Measurements from ENCODE around the gene B4GALNT4. TPM values are rescaled to one million over a fixed set of nuclear protein-coding genes. Genes with fewer than 3 reads are reported as not detected.
"Not testable (repeated sequence)": the region's sequence is repeated elsewhere in the genome, so short reads cannot be mapped to it uniquely, and the experiment has no call there.

B4GALNT4 gene
- total RNA-seq, 2 donors from 2014 or later = 0.39 TPM; not detected in 1

DNA sequence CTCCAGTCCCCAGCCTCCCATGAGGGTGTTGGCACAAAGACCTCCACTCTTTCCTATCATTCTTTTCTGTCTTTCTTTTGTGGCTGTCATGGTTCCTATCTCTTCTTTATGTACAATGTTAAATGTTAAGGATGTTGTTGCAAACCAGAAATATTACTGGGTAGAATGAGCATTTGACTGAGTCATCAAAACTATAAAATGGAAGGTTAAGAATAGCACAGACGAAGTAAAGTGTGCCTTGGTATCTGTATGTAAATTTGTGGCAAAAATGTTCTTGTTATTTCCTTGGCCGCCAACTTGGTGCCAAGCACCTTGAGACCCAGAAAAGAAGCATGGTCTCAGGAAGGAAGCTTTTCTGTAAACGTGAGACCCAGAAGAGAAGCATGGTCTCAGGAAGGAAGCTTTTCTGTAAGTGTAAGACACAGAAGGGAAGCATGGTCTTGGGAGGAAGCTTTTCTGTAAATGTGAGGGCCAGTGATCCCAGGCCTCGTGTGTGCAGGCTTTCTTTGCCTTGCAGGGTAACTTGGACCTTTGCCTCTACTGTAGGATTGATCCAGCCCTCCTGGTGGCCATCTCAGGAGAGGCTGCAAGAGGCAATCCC, 18.0 kb downstream of the B4GALNT4 start:
- H3K27me3 ChIP-seq = no peaks in the 10 kb centered on the region
- peaks cover 0 to 11% of the 10 kb centered on the region in 2 donors for H3K9me3 ChIP-seq
- H3K36me3 ChIP-seq = no peaks in the 10 kb centered on the region
- H3K4me3 ChIP-seq = no peak overlapping the region
- no peak overlapping the region for H3K27ac ChIP-seq
- TF ChIP-seq, protein P1, sequence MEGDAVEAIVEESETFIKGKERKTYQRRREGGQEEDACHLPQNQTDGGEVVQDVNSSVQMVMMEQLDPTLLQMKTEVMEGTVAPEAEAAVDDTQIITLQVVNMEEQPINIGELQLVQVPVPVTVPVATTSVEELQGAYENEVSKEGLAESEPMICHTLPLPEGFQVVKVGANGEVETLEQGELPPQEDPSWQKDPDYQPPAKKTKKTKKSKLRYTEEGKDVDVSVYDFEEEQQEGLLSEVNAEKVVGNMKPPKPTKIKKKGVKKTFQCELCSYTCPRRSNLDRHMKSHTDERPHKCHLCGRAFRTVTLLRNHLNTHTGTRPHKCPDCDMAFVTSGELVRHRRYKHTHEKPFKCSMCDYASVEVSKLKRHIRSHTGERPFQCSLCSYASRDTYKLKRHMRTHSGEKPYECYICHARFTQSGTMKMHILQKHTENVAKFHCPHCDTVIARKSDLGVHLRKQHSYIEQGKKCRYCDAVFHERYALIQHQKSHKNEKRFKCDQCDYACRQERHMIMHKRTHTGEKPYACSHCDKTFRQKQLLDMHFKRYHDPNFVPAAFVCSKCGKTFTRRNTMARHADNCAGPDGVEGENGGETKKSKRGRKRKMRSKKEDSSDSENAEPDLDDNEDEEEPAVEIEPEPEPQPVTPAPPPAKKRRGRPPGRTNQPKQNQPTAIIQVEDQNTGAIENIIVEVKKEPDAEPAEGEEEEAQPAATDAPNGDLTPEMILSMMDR (IDR thresholded peaks at IDR 0.05) = no peak
- DNase-seq (ENCODE audit: low spot score) = no peak
- no peaks in the 10 kb centered on the region for H3K4me1 ChIP-seq

DNA sequence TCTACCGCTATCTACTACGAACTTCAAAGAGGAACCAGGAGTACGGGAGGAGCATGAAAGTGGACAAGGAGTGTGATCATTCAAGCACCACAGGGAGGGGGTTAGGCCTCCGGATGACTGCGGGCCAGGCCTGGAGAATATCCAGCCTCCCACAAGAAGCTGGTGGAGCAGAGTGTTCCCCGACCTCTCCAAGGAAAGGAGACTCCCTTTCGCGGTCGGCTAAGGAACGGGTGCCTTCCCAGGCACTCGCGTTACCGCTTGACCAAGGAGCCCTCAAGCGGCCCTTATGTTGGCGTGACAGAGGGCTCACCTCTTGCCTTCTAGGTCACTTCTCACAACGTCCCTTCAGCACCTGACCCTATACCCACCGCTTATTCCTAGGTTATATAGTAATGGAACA, 20.1 kb downstream of the B4GALNT4 start:
- not testable (repeated sequence) for H3K4me1 ChIP-seq; H3K27ac ChIP-seq; H3K4me3 ChIP-seq; H3K27me3 ChIP-seq; DNase-seq (ENCODE audit: low spot score); H3K36me3 ChIP-seq
- H3K9me3 ChIP-seq = peaks cover 0 to 11% of the 10 kb centered on the region in 2 donors

DNA sequence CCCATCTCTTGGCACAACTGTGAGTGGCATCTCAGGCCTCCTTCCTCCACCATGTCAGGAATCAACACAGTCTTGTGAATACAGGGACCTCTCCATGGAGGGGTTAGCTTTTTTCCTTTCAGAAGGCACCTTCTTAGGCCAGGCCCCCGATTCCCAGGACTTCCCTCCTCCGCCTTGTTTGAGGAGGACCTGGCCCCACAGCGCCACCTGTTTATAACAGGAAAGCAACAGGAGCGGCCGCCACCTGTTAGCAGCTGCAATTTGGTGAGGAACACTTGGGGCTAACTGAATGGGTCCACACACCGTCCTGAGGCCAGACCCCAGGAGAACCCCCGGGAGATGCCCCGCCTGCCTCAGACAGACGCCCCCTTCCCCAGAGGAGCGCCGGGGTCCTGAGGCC, 20.9 kb downstream of the B4GALNT4 start:
- H3K36me3 ChIP-seq = no peaks in the 10 kb centered on the region
- no peak for DNase-seq (ENCODE audit: low spot score)
- H3K27me3 ChIP-seq = no peaks in the 10 kb centered on the region
- H3K9me3 ChIP-seq = peaks cover 0 to 11% of the 10 kb centered on the region in 2 donors
- no peaks in the 10 kb centered on the region for H3K4me1 ChIP-seq
- TF ChIP-seq, protein P1 (IDR thresholded peaks at IDR 0.05) = no peak
- no peak overlapping the region for H3K27ac ChIP-seq
- no peak overlapping the region for H3K4me3 ChIP-seq

DNA sequence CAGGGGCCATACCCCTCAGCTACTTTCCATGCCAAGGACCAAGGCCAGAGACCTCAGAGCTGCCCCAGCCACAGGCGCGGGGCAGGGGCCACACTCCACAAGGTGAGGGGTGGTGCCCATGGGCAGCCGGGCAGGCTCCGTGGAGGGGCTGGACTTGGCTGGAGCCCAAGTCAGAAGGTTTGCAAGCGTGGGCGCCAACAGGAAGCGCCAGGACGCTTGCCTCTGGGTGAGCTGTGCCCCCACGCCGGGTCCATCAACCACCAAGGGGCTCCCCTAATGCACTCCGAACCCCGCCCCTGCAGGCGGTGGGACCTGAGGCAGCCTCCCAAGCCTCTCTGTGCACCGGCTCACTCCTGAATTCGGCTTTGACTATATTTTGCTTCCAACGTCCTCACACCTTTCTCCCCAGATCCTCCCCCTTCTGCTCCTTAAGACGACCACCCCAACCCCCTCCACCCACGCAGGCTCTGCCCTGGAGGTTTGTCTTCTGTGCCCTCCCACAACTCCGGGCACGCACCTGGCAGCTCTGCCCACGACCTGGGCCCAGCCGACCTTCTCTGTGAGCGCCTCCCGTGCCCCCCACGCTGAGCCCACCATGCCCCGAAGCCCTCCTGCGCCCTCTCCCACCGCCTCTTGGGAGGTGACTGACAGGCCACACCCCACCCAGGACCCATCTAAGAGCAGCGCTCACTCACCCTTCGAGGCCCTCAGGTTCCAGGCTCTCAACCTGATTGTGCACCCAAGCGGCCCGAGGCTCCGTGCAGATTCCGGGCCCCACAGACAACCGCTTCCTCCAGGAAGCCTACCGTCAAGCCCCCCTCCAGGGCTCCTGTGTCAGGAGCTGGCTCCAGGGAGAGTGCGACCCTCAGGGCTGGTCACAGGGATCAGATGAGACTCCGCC, 22.1 kb downstream of the B4GALNT4 start:
- Histone ChIP-seq H3K4me1 (peaks cover 0 to 4% of the 10 kb centered on the region in 2 donors), H3K36me3 (no peaks in the 10 kb centered on the region), H3K4me3 (no peak overlapping the region), H3K27ac (no peak overlapping the region), H3K9me3 (peaks cover 0 to 6% of the 10 kb centered on the region in 2 donors), H3K27me3 (no peaks in the 10 kb centered on the region)
- no peak for DNase-seq (ENCODE audit: low spot score)
- TF ChIP-seq, protein P1 (IDR thresholded peaks at IDR 0.05) = no peak

DNA sequence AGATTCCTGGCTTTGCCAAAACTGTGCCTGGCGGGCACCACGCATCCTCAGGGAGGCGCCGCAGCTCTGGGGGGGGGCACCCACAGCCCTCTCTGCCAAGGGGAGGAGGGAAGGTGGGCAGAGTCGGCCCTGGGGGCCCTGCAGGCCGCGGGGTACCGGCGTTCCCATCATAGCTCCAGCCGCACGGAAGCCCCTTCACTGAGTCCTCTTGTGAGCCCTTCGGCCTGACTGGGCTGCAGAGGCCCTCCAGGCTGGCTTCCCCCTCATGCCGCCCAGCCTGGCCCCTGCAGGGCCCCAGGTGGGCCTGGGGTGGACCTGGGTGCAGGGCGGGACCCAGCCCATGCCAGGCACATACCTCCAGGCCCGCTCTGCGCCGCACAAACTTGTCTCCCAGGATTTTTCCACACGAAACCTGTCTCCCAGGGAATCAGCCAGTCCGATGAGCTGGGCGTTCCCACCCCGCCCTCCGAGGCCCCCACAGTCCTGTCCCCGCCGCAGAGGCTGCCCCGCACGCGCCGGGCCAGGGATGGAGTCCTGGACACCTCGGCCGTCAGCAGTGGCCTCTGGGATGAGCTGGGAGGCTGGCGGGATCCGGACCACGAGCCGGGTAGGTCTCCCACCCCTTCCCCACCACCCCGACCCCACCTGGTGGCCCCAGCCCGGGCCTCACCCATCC, 22.9 kb downstream of the B4GALNT4 start:
- no peak overlapping the region for H3K27ac ChIP-seq
- H3K4me1 ChIP-seq = peaks cover 0 to 12% of the 10 kb centered on the region in 2 donors
- DNase-seq (ENCODE audit: low spot score) = no peak
- no peaks in the 10 kb centered on the region for H3K27me3 ChIP-seq
- TF ChIP-seq, protein P1 (IDR thresholded peaks at IDR 0.05) = no peak
- H3K36me3 ChIP-seq = no peaks in the 10 kb centered on the region
- no peak overlapping the region for H3K4me3 ChIP-seq
- H3K9me3 ChIP-seq = no peaks in the 10 kb centered on the region
